Measurements from ENCODE around the gene TICAM2.
A peak's percentile ranks its signal among the peaks of the same experiment; 100 is the strongest.

TICAM2 gene

DNA sequence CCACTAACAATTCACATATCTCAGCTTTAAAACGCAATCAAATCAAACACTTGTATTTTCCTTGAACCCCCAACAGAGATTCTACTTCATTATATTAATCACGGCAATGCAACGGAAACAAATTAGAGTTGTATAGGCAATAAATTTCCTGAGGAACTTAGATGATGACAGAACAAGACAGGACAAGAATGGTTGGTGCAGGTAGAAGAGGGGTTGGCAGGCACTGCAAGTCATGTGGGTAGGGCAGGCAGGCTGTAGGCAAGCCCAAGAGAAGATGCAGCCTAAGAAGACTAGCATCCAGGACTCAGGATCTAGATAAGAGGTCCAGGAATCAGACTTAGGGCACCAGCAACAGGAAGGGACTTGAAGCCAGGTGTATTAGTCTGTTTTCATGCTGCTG, 41.1 kb downstream of the TICAM2 start:
- DNase-seq: no peak

DNA sequence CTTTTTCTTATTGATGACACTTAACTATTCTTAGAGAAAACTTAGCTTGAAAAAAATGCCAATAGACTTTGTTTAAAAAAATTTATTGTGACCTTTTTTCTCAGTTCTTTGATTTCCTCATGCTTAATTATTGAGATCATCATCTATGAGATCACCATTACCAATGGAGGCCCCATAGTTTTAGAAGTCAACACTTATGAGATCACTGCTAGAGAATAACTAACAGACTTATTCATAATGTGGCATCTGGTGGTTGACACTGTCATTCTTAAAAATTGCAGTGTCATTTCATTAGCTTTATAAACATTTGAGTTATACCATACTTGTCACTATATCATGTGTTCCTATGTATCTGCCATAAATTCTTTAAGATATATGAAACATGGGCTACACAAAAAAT, 42.8 kb downstream of the TICAM2 start:
- DNase-seq: no peak

DNA sequence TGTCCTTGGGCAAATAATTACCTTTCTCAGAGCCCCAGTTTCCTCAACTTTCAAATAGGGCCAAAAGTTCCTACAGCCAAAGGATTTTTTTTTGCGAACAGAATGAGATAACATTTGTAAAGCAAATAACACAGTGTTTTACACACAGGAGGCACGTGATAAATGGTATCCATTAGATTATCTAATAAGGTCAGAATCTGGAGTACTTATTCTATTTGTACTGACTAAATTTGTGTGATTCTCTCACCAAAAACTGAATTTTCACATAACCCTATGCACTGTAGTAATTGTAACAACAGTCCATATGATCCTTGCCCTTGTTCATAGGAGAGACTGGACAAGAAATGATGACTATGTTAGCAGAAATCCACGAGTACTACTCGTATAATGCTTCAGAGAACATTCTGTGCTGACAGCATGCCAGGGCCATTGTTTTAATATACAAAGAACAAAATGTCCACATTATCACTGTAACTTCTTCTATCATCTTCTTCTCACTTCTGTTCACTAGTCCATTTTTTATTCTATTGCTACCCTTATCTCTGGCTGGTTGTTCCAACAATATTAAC, 43.8 kb downstream of the TICAM2 start:
- DNase-seq: no peak

DNA sequence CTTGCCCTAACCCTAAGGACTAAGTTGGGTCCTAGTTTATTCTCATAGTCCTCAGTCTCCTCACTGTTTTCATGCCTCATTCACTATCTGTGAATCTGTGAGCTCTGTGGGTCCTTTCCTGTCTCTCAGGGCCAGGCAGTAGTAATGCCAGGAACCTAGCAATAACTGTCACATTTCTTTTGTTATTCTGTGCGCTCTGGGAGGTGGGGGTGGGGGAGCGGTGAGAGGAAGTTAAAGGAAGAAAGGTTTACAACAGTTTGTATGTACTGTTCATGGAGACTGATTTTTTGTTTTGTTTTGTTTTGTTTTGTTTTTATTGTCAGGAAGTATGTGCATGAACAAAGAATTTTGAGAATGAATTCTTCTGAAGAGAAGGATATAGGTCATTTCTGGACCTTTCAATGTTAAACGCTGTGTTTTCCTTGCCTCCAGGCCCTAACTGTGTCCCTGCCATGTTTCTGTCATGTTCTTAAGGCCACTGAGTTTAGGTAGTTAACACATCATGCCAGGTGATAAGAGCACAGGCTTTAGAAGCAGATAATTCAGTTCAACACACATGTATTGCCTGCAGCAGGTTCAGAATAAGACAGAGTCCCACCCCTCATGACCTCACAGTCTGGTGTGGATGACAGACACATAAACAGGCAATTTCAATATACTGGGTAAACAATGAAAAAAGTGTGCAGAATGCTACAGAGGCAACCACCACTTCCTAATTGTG, 44.5 kb downstream of the TICAM2 start:
- DNase-seq: no peak

DNA sequence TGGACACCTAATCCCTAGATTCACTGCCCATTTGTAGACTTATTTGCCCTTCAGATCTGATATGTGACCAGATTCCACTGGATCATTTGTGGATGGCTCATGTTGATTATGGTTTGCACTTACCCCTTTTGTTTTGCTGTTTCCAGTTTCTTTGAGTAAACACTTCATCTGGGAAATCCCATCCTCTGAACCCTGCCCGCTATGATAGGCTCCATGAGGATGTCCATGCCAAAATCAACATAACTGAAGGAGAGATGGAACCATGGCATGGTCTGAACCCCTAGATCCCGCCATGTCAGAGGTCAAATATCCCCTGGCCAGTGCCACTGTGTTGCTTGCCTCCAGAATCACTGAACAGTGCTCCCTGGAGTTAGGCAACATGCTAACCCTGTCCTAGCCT, 46.0 kb downstream of the TICAM2 start:
- no peak for DNase-seq

DNA sequence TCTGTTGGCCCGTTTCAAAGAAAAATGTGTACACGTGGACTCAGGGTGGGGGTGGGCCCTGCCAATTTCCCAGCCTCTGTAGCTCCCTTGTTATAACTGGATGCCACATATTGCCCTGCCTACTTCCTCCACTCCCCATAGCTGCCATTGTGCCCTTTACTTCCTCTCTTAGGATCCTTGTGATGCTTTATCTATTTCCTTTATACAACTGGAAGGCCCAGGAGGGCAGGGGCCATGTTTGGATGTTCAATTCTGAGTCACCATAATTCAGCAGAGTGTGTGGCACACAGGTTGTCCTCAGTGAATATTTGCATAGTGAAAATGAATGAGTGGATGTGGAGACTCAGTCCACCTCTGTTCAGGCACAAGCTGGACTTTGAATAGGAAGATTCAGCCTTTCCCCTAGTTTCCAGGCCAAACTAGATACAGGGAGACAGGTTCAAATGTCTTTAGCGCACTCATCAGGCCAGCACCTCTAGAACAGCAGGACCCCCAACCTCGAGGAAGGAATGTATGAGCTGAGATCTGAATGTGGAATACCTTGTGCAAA, 47.1 kb downstream of the TICAM2 start:
- no peak for DNase-seq

DNA sequence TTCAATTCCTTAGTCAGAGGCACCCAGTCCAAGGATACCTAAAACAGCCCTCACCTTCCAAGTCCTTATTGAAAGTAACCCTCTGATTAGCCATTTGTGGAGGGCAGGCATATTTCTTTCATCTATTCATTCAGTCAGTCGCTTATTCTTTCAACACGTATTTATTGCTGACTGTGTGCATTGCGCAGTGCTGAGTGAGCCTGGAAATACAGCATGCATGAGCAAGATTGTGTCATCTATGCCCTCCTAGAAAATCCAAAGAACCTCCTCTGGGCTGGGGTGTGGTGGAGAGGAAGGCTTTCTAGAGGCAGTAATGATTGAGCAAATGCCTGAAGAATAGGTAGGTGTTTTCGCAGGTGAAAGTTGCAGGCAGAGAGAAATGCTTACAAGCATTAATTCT, 49.2 kb downstream of the TICAM2 start:
- no peak for DNase-seq

DNA sequence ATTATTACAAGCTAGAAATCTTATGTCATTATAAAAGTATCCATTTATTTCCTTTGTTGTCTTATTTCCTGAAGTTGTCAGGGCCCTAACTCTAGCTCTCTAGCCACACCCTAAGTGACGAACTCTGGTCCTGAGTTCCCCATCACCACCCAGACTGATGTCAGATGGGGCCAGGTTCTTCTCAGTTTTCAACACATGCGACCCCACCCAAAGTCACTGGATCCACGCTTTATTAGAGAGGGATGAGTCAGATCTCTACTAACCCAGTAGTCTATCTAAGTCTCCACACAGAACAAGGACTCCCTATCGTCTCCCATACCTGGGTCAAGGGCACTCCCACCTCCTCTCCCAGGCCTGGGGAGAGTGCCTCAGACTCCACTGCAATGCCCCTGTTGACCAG, 50.9 kb downstream of the TICAM2 start:
- DNase-seq: no peak

DNA sequence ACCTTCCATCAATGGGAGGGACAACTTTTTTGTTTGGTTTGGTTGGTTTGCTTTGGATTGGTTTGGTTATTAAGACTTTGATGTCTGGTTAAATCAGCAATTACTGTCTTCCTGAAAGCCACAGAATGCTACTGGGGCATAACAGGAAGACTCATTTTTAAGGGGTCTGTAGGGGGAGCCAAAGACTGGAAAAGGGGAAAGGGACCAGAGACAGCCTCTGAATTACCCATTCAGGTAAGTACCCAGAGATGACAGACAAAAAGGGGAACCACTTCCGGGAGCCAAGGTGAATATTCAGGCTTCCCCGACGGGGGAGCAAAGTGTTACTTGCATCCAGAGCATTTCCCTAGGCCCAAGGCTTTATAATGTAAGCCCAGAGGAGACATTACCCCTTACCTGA, 53.1 kb downstream of the TICAM2 start:
- DNase-seq: no peak

DNA sequence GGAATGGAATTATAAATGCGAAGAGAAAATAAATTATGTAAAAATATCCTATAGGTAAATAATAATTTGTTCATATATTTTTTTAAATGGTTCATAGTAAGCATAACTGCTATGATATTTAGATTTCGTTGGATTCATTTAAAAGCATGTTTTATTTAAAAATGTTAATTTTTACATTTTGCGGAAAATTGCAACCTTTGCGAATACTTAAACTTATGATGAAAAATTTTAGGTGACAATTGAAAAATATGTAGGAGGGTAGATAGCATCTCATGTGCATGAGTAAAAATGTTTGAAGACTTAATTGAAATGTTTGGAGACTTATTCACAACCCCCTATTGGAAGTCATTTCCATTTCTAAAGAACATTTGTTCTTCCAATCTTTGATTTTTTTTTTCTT, 53.6 kb downstream of the TICAM2 start:
- no peak for DNase-seq

DNA sequence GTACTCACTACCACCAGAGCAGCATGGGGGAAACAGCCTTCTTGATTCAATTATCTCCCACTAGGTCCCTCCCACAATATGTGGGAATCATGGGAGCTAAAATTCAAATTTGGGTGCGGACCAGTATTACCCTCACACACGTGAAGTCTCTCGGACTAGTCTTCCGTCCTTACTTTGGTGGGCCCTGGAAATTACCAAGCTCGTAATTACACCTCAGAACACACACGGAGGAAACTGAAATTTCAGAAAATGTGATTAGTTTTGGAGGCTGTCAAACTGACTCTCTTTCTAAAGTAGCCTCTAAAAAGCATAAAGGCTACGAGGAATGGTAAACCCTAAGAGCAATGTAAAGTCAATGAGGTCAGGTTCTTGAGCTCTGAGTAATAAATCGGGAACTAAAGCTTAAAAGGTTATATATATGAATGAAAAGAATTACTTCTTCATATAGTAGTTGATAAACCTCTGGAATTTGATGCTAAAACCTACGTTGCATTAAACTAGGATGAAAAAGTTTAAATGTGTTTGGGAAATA, 56.9 kb downstream of the TICAM2 start:
- DNase-seq: no peak

DNA sequence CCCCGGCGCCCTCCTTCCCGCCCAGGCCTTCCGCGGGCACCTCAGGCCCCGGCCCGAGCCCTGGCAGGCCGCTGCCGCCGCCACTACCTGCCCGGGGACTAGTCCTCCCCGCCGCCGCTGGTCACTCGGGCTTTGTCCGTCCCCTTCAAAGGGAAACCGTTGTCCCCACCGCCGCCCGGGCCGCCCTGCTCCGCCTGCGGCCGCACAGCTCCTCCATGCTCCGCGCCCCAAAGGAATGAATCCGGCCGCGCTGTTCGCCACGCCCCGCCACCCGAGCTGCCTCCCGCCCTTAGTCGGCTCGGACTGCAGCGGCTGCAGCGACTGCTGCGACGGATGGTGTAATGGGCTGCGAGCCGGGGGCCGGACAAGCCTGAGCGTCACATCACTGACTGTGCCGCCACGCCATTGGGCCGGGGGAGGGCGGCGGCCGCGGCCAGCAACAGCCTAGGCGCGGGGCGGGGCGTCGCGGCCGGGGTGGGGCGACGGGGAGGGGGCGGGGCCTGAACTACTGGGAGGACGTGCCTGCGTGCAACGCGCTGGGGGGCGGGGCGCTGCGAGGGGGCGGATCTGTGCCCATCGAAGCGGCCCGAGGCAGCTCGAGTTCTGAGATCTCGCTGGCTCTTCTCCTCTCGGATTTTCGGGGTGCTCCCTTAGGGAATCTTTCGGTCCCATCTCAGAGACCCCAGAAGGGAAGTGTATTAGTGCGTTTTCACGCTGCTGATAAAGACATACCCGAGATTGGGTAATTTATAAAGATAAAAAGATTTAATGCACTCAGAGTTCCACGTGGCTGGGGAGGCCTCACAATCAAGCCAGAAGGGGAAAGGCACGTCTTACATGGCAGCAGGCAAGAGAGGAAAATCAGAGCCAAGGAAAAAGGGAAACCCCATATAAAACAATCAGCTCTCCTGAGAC, 57.6 kb downstream of the TICAM2 start, which contains the start of gene FEM1C:
Gene FEM1C (minus strand): TSS at position 340 of the 915 bp plus-strand sequence. CDS start 1,282 bp downstream, outside the sequence.
- peak; percentile 98 for DNase-seq

DNA sequence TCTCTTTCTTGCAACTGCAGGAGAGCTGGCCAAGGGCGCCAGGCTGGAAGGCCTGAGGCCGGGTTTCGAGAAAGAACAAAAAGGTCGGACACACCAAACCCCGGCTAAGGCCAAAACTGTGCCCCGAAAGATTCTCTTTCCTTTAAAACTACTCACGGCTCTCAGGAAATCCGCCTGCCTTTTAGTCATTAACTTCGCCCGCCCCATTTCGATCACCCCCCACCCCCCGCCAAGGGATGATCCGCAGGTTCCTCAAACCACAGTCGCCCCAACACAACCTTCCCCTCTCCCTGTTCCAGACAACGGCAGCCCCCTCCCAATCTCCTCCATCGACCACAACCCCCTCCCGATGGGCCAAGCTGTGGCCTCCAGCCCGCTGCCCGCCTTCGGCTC, 58.2 kb downstream of the TICAM2 start:
- DNase-seq: peak; percentile 45

DNA sequence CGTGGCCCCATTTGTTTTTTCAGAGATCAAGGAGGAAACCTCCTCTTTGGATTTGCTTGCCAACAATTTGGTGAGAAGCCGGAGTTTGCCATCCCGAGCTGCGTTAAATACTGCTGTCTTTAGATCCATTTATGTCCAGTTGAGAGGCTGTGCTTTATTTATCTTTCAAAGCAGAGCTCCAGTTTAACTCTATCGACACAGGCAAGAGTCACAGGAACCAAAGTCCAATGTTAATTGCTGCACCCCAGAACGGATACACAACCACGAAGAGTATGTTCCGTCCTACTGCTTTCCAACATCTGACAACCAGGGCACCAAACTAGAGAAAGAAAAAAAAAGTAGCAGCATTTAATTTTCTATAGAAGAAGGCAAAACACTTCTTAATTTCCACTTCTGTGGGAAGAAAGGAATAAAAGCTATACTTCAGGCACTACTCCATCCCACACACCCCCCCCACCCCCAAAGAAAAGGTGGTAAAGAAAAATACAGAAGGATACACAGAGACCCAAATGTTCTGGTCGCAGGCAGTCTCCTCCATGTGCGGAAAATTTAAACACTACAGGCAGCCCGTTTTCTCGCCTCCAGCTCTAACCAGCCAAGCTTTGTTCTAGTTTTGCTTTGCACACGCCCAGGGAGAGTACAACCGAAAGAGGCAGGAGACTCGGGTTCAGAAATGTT, 58.8 kb downstream of the TICAM2 start:
- no peak for DNase-seq

DNA sequence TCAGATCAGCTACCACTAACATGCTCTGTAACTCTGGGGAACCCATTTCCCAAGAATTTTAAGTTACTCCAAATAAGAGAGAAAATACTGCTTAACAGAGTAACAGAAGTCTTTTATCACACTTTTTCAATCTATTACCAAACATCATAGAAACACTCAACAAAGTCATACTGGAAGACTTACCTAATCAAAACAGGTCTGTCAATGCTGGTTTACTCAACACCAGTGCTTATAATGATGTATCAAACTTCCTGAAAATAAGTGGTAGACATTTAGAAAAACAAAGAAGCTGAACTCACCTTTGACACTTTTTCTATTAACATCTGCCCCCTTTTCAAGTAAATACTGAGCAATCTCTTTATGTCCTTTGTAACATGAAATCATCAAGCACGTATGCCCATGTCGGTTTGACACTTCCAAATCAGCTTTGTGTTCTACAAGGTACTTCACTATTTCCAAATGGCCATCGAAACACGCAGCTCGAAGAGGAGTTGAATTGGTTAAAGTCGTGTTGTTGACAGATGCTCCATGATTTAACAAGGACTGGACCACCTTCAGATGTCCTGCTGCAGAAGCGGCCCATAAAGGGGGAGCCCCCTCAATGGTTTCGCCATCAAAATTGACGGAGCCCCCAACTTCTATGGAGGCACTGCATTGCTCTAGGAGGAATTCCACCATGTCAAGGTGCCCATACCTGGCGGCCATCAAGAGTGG, 59.5 kb downstream of the TICAM2 start:
- no peak for DNase-seq

DNA sequence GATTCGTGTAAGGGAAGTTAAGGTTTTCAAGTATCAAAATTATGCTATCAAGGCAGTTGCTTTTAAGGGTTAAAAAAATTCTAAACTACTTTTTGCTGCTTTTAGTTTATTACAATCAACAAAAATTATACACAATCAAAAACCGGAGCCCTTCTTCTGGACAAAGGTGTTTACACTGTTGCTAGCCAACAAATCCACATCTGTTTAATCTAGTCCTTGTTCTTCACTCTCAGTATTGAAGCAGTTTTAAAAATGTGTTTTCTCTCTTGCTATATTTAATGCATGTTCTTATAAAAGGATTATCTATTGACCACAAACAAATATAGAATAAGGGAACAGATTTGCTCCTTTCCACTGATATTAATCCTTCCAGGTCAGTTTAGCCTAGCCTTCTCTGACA, 60.2 kb downstream of the TICAM2 start:
- no peak for DNase-seq

DNA sequence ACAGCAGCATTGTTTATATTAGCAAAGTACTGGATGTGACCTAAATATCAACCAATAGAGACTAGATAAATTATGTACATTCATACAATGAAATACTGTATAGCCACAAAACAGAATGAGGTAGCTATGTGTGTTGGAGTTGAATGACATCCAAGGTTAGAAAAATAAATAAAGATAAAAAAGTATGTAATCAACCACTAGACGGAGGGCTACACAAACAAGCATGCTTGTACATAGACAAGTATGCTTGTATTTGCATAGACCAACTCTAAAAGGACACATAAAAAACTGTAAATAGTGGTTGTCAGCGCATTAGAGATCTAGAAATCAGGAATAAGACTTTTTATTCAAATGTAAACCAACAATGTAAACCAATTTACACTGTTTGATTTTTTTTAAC, 60.7 kb downstream of the TICAM2 start:
- DNase-seq: no peak

DNA sequence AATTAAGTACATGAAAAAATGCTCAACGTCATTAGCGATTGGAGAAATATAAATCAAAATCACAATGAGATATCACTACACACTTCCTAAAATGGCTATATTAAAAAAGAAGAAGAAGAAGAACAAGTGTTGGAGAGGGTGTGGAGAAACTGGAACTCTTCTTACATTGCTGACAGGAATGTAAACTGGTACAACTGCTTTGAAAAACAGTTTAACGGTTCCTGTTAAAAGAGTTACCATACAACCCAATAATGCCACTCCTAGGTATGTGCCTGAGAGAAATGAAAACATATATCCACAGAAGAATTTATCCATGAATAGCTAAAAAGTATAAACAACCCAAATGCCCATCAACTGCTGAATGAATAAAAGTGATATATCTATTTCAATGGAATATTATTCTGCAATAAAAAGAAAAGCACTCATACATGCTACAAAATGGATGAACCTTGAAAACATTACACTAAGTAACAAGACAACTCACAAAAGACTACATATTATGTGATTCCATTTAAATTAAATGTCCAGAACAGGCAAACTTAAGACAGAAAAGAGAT, 66.7 kb downstream of the TICAM2 start:
- no peak for DNase-seq

DNA sequence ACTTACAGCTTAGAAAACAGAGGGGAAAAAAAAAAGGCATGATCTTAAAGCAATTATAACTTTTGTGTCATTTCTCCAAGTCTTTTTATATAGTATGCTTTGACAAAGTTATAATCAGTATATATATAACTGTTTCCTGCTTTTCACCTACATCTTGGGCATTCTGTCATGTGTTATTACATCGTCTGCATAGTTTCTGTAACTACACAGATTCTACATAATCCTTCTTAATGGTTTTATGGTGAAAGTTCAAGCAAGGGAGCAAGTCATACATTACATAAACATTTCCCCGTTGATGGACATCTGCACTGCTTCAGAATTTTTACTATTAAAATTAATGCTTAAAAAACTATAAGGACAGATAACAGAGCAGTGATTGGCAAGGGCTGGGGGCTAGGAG, 69.8 kb downstream of the TICAM2 start:
- DNase-seq: no peak

DNA sequence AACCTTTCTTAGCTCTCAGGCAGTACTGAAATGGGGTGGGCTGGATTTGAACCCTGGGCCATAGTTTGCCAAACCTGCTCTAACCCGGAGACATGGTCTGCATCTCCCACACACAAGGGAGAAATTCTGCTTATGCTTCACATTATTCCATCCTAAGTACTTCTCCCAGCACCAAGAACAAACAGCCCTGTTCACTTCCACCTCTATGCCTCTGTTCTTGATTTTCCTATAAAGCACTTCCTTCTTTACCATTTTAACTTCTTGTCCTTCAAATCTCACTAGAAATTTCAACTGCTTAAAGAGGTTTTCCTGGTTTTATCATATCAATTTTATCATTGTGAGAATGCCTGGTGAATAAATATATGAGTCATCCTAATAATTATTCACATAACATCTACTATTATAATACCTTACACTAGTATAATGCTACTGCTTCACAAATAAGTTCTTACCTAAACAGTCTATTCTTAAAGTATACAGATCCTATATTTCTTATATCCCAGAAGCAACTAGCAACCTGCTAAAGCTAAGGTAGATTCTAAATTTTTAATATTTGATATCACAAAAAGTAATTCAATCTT, 70.4 kb downstream of the TICAM2 start:
- DNase-seq: no peak

DNA sequence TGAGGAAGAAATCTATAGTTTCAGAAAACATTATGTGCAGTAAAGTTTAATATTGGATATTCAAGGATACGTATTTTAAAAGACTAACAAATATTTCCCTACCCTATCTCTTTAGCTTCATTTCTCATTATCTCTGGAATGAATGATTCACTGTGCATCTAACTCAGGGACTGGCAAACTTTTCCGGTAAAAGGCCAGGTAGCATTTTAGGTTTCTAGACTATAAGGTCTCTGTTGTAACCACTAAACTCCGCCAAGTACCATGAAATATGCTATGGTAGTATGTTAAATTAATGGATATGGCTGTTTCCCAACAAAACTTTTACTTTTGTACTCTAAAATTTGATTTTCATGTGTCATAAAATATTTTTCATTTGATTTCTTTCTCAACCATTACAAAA, 70.9 kb downstream of the TICAM2 start:
- DNase-seq: no peak
